Measurements from ENCODE around the gene NUP188. TPM values are rescaled to one million over a fixed set of nuclear protein-coding genes. Genes with fewer than 3 reads are reported as not detected.
"Not testable (repeated sequence)": the region's sequence is repeated elsewhere in the genome, so short reads cannot be mapped to it uniquely, and the experiment has no call there.

Gene NUP188
- total RNA-seq, 1 donor from 2014 or later = 44.0 TPM

- no peaks in the 10 kb centered on the region for H3K9me3 Mint-ChIP-seq (ENCODE audit: unreplicated experiment)
- no peak for TF ChIP-seq CTCF (IDR thresholded peaks at IDR 0.05; ENCODE audit: unreplicated experiment)
- H3K27ac Mint-ChIP-seq (ENCODE audit: unreplicated experiment) = no peak overlapping the region
- peaks cover 4% of the 10 kb centered on the region for H3K36me3 Mint-ChIP-seq (ENCODE audit: low read depth, unreplicated experiment)
- no peak for DNase-seq (ENCODE audit: low spot score)
- no peak overlapping the region for H3K4me3 Mint-ChIP-seq (ENCODE audit: unreplicated experiment)
- H3K4me1 Mint-ChIP-seq (ENCODE audit: unreplicated experiment) = peaks cover 20% of the 10 kb centered on the region
- H3K27me3 Mint-ChIP-seq (ENCODE audit: unreplicated experiment) = peaks cover 2% of the 10 kb centered on the region
These were observed 85.7 kb downstream of the NUP188 start for GRCh38 chr9:129033216-129033615.

GRCh38 chr9:129035838-129036237, 88.3 kb downstream of the NUP188 start:
- H3K27me3 Mint-ChIP-seq (ENCODE audit: unreplicated experiment); H3K9me3 Mint-ChIP-seq (ENCODE audit: unreplicated experiment); DNase-seq (ENCODE audit: low spot score); H3K36me3 Mint-ChIP-seq (ENCODE audit: low read depth, unreplicated experiment): not testable (repeated sequence)
- Mint-ChIP-seq H3K4me3 (ENCODE audit: unreplicated experiment) (peak overlapping the region; percentile 97), H3K27ac (ENCODE audit: unreplicated experiment) (peak overlapping the region; percentile 22), H3K4me1 (ENCODE audit: unreplicated experiment) (peaks cover 22% of the 10 kb centered on the region)

- Mint-ChIP-seq H3K4me3 (ENCODE audit: unreplicated experiment) (peak within 1 kb of the TSS; percentile 97), H3K4me1 (ENCODE audit: unreplicated experiment) (peaks cover 22% of the 10 kb centered on the region), H3K9me3 (ENCODE audit: unreplicated experiment) (no peaks in the 10 kb centered on the region), H3K27ac (ENCODE audit: unreplicated experiment) (peak within 1 kb of the TSS; percentile 22), H3K36me3 (ENCODE audit: low read depth, unreplicated experiment) (no peaks in the 10 kb centered on the region), H3K27me3 (ENCODE audit: unreplicated experiment) (no peaks in the 10 kb centered on the region)
- DNase-seq (ENCODE audit: low spot score) = peak; percentile 90
- no peak for TF ChIP-seq CTCF (IDR thresholded peaks at IDR 0.05; ENCODE audit: unreplicated experiment)
These were observed 88.9 kb downstream of the NUP188 start, which contains the start of gene MIGA2 for GRCh38 chr9:129036241-129036922. MIGA2 (plus strand) TSS chr9:129036626; CDS start chr9:129040595, 3,969 bp downstream.

GRCh38 chr9:129036923-129037766, 89.6 kb downstream of the NUP188 start:
- no peaks in the 10 kb centered on the region for H3K9me3 Mint-ChIP-seq (ENCODE audit: unreplicated experiment)
- H3K36me3 Mint-ChIP-seq (ENCODE audit: low read depth, unreplicated experiment) = no peaks in the 10 kb centered on the region
- TF ChIP-seq CTCF (IDR thresholded peaks at IDR 0.05; ENCODE audit: unreplicated experiment) = no peak
- no peaks in the 10 kb centered on the region for H3K27me3 Mint-ChIP-seq (ENCODE audit: unreplicated experiment)
- peak overlapping the region; percentile 97 for H3K4me3 Mint-ChIP-seq (ENCODE audit: unreplicated experiment)
- peak overlapping the region; percentile 16 for H3K27ac Mint-ChIP-seq (ENCODE audit: unreplicated experiment)
- no peak for DNase-seq (ENCODE audit: low spot score)
- H3K4me1 Mint-ChIP-seq (ENCODE audit: unreplicated experiment) = peaks cover 22% of the 10 kb centered on the region

- no peaks in the 10 kb centered on the region for H3K9me3 Mint-ChIP-seq (ENCODE audit: unreplicated experiment)
- peaks cover 22% of the 10 kb centered on the region for H3K4me1 Mint-ChIP-seq (ENCODE audit: unreplicated experiment)
- DNase-seq (ENCODE audit: low spot score) = no peak
- H3K4me3 Mint-ChIP-seq (ENCODE audit: unreplicated experiment) = peak overlapping the region; percentile 97
- peaks cover 4% of the 10 kb centered on the region for H3K36me3 Mint-ChIP-seq (ENCODE audit: low read depth, unreplicated experiment)
- H3K27ac Mint-ChIP-seq (ENCODE audit: unreplicated experiment) = no peak overlapping the region
- TF ChIP-seq CTCF (IDR thresholded peaks at IDR 0.05; ENCODE audit: unreplicated experiment) = no peak
- H3K27me3 Mint-ChIP-seq (ENCODE audit: unreplicated experiment) = peaks cover 1% of the 10 kb centered on the region
These were observed 90.2 kb downstream of the NUP188 start for GRCh38 chr9:129037767-129038098.
